OCI-LY1 (cell line): ENCODE results near the gene KCNIP2.

ENCODE experiments used
- EZH2 ChIP-seq: fragments of 200-600 bp; sonication (generic), shearing (Covaris generic); IDR thresholded peaks from 2 replicates; pipeline ENCODE4 v1.8.0; 2017; ENCODE audit warnings: borderline replicate concordance, mixed run types, mild to moderate bottlenecking, antibody characterized with exemption, low read length, moderate library complexity, mixed read lengths
- TF ChIP-seq, protein P1 (sequence below): fragments of 200-600 bp; sonication (generic), shearing (Covaris generic); IDR thresholded peaks from 2 replicates; pipeline ENCODE4 v1.5.1; 2017; ENCODE audit warnings: mild to moderate bottlenecking, antibody characterized with exemption, low read length, moderate library complexity, mixed read lengths

DNA sequence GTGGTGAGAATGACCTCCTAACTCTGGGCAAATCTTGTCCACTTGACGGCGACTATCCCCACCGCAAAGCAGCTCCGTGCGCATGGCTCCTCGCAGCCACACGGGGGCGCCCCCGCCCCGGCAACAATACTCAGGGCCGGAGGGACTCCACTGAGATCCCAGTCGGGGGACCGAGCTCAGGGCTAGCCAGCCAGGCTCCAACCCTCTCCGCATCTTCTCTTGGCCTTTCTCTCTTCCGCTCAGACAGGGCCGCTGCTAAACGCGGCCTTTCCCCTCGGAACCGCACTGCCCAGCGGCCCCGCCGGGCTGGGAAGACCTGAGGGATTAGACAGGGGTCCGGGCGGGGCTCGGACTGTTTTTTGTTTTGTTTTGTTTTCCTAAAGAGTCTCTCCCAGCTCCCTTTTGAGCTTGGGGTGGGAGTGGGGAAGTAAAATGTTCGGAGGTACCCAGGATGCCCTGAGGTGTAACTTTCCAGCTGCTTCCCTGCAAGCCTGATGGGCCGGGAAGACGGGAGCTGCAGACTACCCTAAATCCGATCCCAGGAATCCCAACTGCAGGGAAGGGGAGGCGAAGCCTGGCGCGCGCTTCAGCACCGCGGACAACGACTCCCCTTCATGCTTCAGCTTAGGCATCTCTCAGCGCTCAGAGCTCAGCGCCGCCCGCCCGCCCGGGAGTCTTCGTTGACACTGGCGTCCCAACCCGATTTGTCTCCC lies 2.7 kb downstream of the KCNIP2 start:
- TF ChIP-seq, protein P1, sequence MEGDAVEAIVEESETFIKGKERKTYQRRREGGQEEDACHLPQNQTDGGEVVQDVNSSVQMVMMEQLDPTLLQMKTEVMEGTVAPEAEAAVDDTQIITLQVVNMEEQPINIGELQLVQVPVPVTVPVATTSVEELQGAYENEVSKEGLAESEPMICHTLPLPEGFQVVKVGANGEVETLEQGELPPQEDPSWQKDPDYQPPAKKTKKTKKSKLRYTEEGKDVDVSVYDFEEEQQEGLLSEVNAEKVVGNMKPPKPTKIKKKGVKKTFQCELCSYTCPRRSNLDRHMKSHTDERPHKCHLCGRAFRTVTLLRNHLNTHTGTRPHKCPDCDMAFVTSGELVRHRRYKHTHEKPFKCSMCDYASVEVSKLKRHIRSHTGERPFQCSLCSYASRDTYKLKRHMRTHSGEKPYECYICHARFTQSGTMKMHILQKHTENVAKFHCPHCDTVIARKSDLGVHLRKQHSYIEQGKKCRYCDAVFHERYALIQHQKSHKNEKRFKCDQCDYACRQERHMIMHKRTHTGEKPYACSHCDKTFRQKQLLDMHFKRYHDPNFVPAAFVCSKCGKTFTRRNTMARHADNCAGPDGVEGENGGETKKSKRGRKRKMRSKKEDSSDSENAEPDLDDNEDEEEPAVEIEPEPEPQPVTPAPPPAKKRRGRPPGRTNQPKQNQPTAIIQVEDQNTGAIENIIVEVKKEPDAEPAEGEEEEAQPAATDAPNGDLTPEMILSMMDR = peak; percentile 75
- no peak for TF ChIP-seq EZH2
